PFSK-1 (cell line): ENCODE results near the gene TAF1B.

Source experiments
- FOXP2 ChIP-seq: optimal IDR thresholded peaks from 2 replicates; pipeline ENCODE3; 2011; ENCODE audit warnings: borderline replicate concordance, control low read depth, inconsistent platforms; ENCODE audit not compliant: insufficient read depth; ENCODE audit errors: extremely low read length, extremely low read depth
- POLR2AphosphoS5 ChIP-seq: IDR thresholded peaks from 2 replicates; pipeline ENCODE4 v1.6.1; 2012; ENCODE audit warnings: low read depth, mild to moderate bottlenecking, control low read depth, low read length, moderate library complexity
- REST ChIP-seq, 2 experiments: IDR thresholded peaks; 2 replicates each; pipeline versions ENCODE4 v1.6.1 to v1.8.0; 2011 to 2012; ENCODE audit warnings: low read depth in 2 of 2, low read length in 2 of 2, control low read depth in 1 of 2, inconsistent platforms in 1 of 2, mild to moderate bottlenecking in 1 of 2, moderate library complexity in 1 of 2; ENCODE audit not compliant: insufficient read depth in 1 of 2
- SIN3A ChIP-seq: IDR thresholded peaks from 2 replicates; pipeline ENCODE4 v1.6.1; 2012; ENCODE audit warnings: mild to moderate bottlenecking, low read length, moderate library complexity, borderline replicate concordance; ENCODE audit not compliant: insufficient read depth
- TAF1 ChIP-seq: IDR thresholded peaks from 2 replicates; pipeline ENCODE4 v1.6.1; 2012; ENCODE audit warnings: low read length, control low read depth, borderline replicate concordance; ENCODE audit not compliant: insufficient read depth

The TAF1B gene

GRCh38 chr2:9800975-9801726 is 42.1 kb upstream of the TAF1B start:
- TF ChIP-seq POLR2AphosphoS5 = no peak
- no peak for TF ChIP-seq FOXP2
- TF ChIP-seq TAF1 = no peak
- no peak for TF ChIP-seq REST (IDR thresholded peaks at IDR 0.05; ENCODE audit: insufficient read depth in 1 of 2, low read depth in 2 of 2, low read length in 2 of 2)
- TF ChIP-seq SIN3A = no peak

- TF ChIP-seq SIN3A (no peak), POLR2AphosphoS5 (no peak), FOXP2 (no peak), REST (IDR thresholded peaks at IDR 0.05; ENCODE audit: insufficient read depth in 1 of 2, low read depth in 2 of 2, low read length in 2 of 2) (no peak), TAF1 (no peak)
These were observed 40.7 kb upstream of the TAF1B start for GRCh38 chr2:9802576-9802993.

GRCh38 chr2:9803023-9803805 is 40.1 kb upstream of the TAF1B start:
- TF ChIP-seq POLR2AphosphoS5 (no peak), SIN3A (no peak), FOXP2 (no peak), TAF1 (no peak), REST (IDR thresholded peaks at IDR 0.05; ENCODE audit: insufficient read depth in 1 of 2, low read depth in 2 of 2, low read length in 2 of 2) (no peak)

- TF ChIP-seq POLR2AphosphoS5 = no peak
- TF ChIP-seq FOXP2 = no peak
These were observed 37.6 kb upstream of the TAF1B start for GRCh38 chr2:9805435-9806297.

- TF ChIP-seq TAF1 = no peak
- no peak for TF ChIP-seq POLR2AphosphoS5
- no peak for TF ChIP-seq FOXP2
- no peak for TF ChIP-seq SIN3A
- no peak for TF ChIP-seq REST (IDR thresholded peaks at IDR 0.05; ENCODE audit: insufficient read depth in 1 of 2, low read depth in 2 of 2, low read length in 2 of 2)
These were observed 37.0 kb upstream of the TAF1B start for GRCh38 chr2:9806298-9806610.
